Testis (tissue), 3 donors: Measurements from ENCODE around the gene PSORS1C1. TPM values are rescaled to one million over a fixed set of nuclear protein-coding genes. Genes with fewer than 3 reads are reported as not detected.

ENCODE experiments used
- DNase-seq: peaks from one replicate; pipeline ENCODE4 v3.0.0-alpha.2; 2019
- H3K27ac ChIP-seq, 2 donors: fragments of 200-600 bp; sonication (generic); one replicate each; pipeline ENCODE4 v1.5.1; 2019
- H3K27me3 ChIP-seq: fragments of 200-600 bp; sonication (generic); one replicate; pipeline ENCODE4 v1.5.1; 2019
- H3K36me3 ChIP-seq: fragments of 200-600 bp; sonication (generic); one replicate; pipeline ENCODE4 v1.5.1; 2017; ENCODE audit warnings: low read depth; ENCODE audit errors: missing control alignments
- H3K4me1 ChIP-seq: fragments of 200-600 bp; sonication (generic); one replicate; pipeline ENCODE4 v1.5.1; 2019
- H3K4me3 ChIP-seq, 2 donors: fragments of 200-600 bp; sonication (generic); one replicate each; pipeline ENCODE4 v1.5.1; 2017 to 2019
- H3K9me3 ChIP-seq: fragments of 200-600 bp; sonication (generic); one replicate; pipeline ENCODE4 v1.5.1; 2017
- POLR2A ChIP-seq: fragments of 450-650 bp; IDR thresholded peaks from one replicate; pipeline ENCODE4 v1.6.1; 2017; ENCODE audit warnings: antibody characterized with exemption, mild to moderate bottlenecking, moderate library complexity
- WGBS, 2 donors: methylation state at CpG; one replicate each; pipeline ENCODE4 v1.1.5; 2018; 5-methylcytosine and 5-hydroxymethylcytosine counted together
- intact Hi-C: fragments of 100-400 bp; cut with DNase I; formaldehyde crosslinking; loops from one replicate; pipeline ENCODE4 v1.15.1; 2023; ENCODE audit warnings: low total_unique reads
- polyA plus RNA-seq: library from polyadenylated mRNA; stranded (reverse); fragments of 350-450 nt; fragmentation: Illumina TruSeq; extraction: RNeasy Lipid Tissue Mini Kit (QIAGEN cat#74804); gene quantifications from one replicate; pipeline ENCODE4 v1.2.3, GENCODE V29; 2014; ENCODE audit warnings: low read depth, low replicate concordance; ENCODE audit not compliant: insufficient read depth
- total RNA-seq, 2 donors: library from RNA; depleted of rRNA; stranded (reverse); fragments of >200 nt; gene quantifications; one replicate each; pipeline ENCODE4 v1.2.3, GENCODE V29; 2016
- TF ChIP-seq, protein P1 (sequence below), 3 experiments: fragments of 450-650 bp in 2 of 3; fragments of 200-600 bp in 1 of 3; sonication (generic) in 1 of 3; IDR thresholded peaks; one replicate each; pipeline ENCODE4 v1.5.1; 2016 to 2019; ENCODE audit warnings: antibody characterized with exemption in 3 of 3, mild to moderate bottlenecking in 2 of 3, moderate library complexity in 1 of 3

Gene PSORS1C1
- total and polyA plus RNA-seq, 3 donors from 2014 or later, result 28.0 to 126 (median 32.7) TPM

GRCh38 chr6:31103136-31103535 lies 11.5 kb upstream of the PSORS1C1 start:
- no peak overlapping the region for H3K4me3 ChIP-seq
- no peak for DNase-seq
- H3K4me1 ChIP-seq, result no peaks in the 10 kb centered on the region
- TF ChIP-seq POLR2A, result no peak
- TF ChIP-seq, protein P1, sequence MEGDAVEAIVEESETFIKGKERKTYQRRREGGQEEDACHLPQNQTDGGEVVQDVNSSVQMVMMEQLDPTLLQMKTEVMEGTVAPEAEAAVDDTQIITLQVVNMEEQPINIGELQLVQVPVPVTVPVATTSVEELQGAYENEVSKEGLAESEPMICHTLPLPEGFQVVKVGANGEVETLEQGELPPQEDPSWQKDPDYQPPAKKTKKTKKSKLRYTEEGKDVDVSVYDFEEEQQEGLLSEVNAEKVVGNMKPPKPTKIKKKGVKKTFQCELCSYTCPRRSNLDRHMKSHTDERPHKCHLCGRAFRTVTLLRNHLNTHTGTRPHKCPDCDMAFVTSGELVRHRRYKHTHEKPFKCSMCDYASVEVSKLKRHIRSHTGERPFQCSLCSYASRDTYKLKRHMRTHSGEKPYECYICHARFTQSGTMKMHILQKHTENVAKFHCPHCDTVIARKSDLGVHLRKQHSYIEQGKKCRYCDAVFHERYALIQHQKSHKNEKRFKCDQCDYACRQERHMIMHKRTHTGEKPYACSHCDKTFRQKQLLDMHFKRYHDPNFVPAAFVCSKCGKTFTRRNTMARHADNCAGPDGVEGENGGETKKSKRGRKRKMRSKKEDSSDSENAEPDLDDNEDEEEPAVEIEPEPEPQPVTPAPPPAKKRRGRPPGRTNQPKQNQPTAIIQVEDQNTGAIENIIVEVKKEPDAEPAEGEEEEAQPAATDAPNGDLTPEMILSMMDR (IDR thresholded peaks at IDR 0.05), result no peak
- intact Hi-C loops, result no loop called here
- H3K36me3 ChIP-seq, result no peaks in the 10 kb centered on the region
- no peak overlapping the region for H3K27ac ChIP-seq
- H3K9me3 ChIP-seq, result no peaks in the 10 kb centered on the region
- WGBS, 2 donors, result 92 to 94% methylated on average over 2 of the region's 2 CpGs
- no peaks in the 10 kb centered on the region for H3K27me3 ChIP-seq

GRCh38 chr6:31107052-31107451 lies 7.5 kb upstream of the PSORS1C1 start:
- WGBS, 2 donors, result 75 to 84% methylated on average over 4 of the region's 4 CpGs
- no peak overlapping the region for H3K27ac ChIP-seq
- H3K9me3 ChIP-seq, result no peaks in the 10 kb centered on the region
- intact Hi-C loops, result no loop called here
- no peak overlapping the region for H3K4me3 ChIP-seq
- H3K4me1 ChIP-seq, result no peaks in the 10 kb centered on the region
- no peaks in the 10 kb centered on the region for H3K36me3 ChIP-seq
- no peaks in the 10 kb centered on the region for H3K27me3 ChIP-seq
- no peak for DNase-seq
- TF ChIP-seq POLR2A, result no peak
- TF ChIP-seq, protein P1 (IDR thresholded peaks at IDR 0.05), result no peak

GRCh38 chr6:31110825-31111582 lies 3.6 kb upstream of the PSORS1C1 start:
- DNase-seq, result no peak
- Histone ChIP-seq H3K36me3 (no peaks in the 10 kb centered on the region), H3K4me3 (no peak overlapping the region), H3K9me3 (no peaks in the 10 kb centered on the region), H3K27me3 (no peaks in the 10 kb centered on the region), H3K27ac (no peak overlapping the region), H3K4me1 (peaks cover 11% of the 10 kb centered on the region)
- intact Hi-C loops, result no loop called here
- TF ChIP-seq POLR2A, result no peak
- TF ChIP-seq, protein P1 (IDR thresholded peaks at IDR 0.05), result no peak
- 77 to 82% methylated on average over 11 of the region's 11 CpGs for WGBS, 2 donors

- H3K36me3 ChIP-seq, result no peaks in the 10 kb centered on the region
- WGBS, 2 donors, result 91 to 98% methylated on average over 11 to 13 of the region's 13 CpGs
- DNase-seq, result no peak
- peaks cover 11% of the 10 kb centered on the region for H3K4me1 ChIP-seq
- intact Hi-C loops, result no loop called here
- no peak overlapping the region for H3K27ac ChIP-seq
- no peak overlapping the region for H3K4me3 ChIP-seq
- no peaks in the 10 kb centered on the region for H3K27me3 ChIP-seq
- TF ChIP-seq, protein P1 (IDR thresholded peaks at IDR 0.05), result no peak
- TF ChIP-seq POLR2A, result no peak
- H3K9me3 ChIP-seq, result no peaks in the 10 kb centered on the region
Observed at GRCh38 chr6:31111712-31112111, 2.9 kb upstream of the PSORS1C1 start.

GRCh38 chr6:31112478-31112877 lies 2.1 kb upstream of the PSORS1C1 start, which contains the start of gene C6orf15:
Gene C6orf15 (minus strand): TSS chr6:31112575. CDS start chr6:31112555, 20 bp downstream.
- H3K36me3 ChIP-seq, result no peaks in the 10 kb centered on the region
- WGBS, 2 donors, result 91 to 93% methylated on average over 5 of the region's 5 CpGs
- no peaks in the 10 kb centered on the region for H3K9me3 ChIP-seq
- TF ChIP-seq, protein P1 (IDR thresholded peaks at IDR 0.05), result no peak
- no peak for TF ChIP-seq POLR2A
- no peak within 1 kb of the TSS for H3K27ac ChIP-seq
- no peak within 1 kb of the TSS for H3K4me3 ChIP-seq
- DNase-seq, result no peak
- peaks cover 15% of the 10 kb centered on the region for H3K4me1 ChIP-seq
- no peaks in the 10 kb centered on the region for H3K27me3 ChIP-seq
- intact Hi-C loops, result no loop called here
